HG02623 (cell line): ENCODE results near the gene OBSCN.

Experiments
- ATAC-seq: cut with Tn5 transposase; IDR thresholded peaks from one replicate; pipeline ENCODE4 v1.9.1; 2021; ENCODE audit warnings: moderate library complexity; ENCODE audit not compliant: unreplicated experiment

OBSCN gene

DNA sequence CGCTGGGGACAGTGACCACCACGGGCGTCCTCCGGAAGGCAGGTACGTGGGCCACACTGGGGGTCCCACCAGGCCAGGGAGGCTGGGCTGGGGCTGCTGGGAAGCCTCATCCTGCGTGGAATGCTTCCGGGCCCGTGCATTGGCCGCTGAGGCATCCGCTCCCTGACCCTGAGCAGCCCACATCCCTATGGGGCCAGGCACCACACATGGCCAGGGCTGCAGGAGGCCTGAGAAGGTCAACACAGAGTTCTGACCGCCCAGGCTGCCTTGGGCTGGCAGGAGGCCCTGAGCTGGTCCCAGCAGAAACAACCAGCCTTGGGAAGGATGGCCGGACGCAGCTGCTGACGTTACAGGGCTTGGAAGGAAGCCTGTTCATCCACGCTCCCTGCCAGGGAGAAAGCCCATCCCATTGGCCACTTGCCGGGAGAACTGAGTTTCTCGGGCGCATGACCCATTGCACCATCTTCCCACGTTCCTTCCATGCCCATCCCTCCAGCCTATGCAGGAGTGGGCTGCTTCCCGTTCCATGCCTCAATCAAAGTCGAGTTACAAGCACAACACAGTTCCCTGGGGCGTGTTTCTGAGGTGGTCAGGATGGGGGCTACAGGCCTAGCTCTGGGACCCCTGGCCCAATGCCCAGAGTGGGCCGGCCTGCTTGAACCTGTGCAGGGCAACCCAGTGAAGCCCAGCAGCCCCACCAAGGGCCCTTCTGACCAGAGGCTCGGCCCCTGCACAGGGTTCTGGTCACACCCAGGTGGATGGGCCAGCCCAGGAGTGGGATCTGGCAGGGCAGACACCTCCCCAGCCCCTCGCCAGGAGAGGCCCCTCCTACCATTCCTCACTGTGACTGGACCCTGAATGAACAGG, 167.1 kb downstream of the OBSCN start:
- ATAC-seq: no peak

DNA sequence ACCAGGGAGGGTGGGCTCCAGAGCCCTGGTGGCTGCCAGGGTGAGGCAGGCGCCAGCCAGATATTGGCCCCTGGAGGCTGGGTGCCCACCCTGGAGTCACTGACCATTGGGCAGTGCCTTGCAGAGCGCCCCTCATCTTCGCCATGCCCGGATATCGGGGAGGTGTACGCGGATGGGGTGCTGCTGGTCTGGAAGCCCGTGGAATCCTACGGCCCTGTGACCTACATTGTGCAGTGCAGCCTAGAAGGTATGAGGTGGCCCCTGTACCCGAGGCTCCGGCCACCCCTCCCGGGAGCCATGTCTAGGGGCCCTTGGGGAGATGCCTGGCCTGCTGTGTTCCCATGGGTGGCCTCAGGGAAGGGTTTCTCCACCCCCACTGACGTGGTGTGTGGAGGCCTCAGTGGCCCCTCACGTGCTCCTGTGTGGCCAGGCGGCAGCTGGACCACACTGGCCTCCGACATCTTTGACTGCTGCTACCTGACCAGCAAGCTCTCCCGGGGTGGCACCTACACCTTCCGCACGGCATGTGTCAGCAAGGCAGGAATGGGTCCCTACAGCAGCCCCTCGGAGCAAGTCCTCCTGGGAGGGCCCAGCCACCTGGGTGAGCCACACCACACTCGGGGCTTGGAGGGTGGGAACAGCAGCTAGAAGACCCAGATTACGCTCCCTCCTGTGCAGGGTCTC, 167.9 kb downstream of the OBSCN start:
- ATAC-seq: no peak

DNA sequence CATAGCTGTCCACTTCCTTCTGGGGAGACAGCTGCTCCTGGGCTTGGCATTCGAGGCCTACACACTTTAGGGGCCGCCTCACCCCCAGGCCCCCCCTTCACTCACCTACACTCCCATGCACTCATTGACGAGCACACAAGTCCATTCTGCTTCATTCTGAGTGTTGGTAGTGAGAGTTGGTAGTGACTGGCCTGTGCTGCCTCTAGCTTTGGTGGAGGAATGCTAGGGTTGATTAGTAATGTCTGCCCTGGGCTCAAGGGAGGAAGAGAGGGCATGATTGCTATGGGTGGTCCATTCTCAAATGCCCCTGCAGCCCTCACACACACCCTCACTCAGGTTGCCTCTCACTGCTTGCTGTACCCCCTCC, 168.4 kb downstream of the OBSCN start:
- ATAC-seq: no peak

DNA sequence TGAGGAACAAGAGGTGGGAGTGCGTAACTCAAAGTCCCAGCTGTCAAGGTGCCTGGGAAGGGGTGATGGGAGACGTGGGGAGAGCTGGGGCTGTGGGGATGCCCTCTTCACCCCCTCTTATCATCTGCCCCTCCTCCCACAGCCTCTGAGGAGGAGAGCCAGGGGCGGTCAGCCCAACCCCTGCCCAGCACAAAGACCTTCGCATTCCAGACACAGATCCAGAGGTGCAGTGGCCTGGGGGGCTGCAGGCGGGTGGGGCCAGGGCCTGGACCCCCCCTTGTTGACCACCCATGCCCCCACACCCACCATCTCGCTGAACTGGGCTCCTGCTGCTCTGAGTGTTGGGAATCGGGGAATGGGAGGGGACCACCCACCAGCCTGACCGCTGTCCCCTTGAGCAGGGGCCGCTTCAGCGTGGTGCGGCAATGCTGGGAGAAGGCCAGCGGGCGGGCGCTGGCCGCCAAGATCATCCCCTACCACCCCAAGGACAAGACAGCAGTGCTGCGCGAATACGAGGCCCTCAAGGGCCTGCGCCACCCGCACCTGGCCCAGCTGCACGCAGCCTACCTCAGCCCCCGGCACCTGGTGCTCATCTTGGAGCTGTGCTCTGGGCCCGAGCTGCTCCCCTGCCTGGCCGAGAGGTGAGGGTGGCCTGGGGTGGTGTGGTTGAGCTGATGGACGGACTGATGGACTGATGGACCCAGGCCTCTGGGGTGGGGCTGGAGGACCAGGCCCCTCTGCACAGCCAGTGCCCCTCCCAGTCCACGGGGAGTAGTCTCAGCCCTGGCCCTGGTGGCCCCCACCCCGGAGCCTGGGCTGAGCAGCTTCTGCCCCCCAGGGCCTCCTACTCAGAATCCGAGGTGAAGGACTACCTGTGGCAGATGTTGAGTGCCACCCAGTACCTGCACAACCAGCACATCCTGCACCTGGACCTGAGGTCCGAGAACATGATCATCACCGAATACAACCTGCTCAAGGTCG, 169.1 kb downstream of the OBSCN start:
- ATAC-seq: no peak

DNA sequence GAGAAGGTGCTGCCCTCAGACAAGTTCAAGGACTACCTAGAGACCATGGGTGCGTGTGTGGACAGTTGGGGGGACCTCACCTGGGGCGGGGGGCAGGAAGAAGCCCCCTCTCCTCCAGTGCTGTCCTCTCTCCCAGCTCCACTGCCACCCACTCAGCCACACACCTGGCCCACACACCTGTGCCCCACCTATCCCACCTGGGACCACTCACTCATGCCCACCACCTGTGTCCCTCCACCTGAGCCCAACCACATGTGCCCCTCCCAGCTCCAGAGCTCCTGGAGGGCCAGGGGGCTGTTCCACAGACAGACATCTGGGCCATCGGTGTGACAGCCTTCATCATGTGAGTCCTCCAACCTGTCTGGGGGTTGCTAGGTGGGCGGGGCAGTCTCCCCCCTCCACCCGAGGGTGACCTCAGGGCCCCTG, 169.8 kb downstream of the OBSCN start:
- ATAC-seq: no peak

DNA sequence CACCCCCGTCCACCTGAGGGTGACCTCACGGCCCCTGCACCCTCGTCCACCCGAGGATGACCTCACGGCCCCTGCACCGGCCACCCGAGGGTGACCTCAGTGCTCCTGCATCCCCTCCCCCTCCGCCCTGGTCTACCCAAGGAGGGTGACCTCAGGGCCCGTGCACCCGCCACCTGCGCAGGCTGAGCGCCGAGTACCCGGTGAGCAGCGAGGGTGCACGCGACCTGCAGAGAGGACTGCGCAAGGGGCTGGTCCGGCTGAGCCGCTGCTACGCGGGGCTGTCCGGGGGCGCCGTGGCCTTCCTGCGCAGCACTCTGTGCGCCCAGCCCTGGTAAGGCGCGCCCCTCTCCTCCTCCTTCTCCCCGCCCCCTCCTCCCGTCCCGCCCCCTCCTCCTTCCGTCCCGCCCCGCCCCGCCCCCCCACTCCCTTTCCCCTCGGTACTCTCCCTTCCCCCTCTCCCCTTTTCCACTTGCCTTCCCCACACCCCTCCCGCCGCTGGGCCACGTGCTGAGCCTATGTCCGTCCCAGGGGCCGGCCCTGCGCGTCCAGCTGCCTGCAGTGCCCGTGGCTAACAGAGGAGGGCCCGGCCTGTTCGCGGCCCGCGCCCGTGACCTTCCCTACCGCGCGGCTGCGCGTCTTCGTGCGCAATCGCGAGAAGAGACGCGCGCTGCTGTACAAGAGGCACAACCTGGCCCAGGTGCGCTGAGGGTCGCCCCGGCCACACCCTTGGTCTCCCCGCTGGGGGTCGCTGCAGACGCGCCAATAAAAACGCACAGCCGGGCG, 170.4 kb downstream of the OBSCN start:
- no peak for ATAC-seq

DNA sequence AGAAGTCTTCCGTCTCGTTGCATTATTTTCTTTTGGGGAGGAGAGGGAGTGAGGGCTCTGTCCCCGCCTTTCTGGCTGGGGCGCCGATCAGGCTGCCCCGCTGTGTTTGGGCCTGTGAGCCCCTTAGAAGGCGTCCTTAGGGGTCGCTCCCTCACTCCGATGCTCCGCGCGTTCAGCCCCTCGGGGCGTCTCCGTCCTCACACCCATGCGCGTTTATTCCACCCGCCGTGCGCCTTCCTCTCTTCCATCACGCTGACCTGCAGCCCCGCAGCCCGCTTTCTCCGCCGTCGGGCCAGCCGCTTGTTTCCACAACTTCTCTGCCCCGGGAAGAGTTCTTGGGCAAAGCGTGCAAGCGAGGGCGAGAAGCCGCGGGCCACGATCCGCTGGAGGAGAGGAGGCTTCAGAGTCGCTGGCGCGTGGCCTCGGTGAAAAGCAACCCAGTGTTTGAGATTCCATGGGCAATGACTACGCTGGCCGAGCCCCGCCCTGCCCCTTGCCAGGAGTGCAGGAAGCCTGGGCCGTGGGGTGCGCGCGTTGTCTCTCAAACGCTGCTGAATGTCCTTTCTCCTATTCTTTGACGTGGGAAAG, 171.1 kb downstream of the OBSCN start:
- no peak for ATAC-seq

DNA sequence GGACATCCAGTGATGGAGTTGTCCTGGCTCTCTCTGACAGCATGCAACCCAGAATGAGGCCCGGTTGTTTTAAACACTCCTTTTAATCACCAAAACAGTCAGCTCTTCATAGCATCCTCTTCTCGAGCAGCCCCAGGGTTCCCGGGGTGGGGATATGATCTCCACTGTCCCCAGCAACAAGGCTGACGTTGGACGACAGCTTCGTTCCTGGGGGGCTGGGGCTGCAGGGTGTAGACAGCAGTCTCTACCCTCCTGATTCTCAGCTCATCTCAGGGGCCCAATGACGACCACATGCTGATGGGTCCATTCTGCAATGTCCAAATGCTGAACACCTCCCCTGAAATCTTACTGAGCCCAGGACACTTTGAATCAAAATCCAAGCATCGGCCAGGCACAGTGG, 171.8 kb downstream of the OBSCN start:
- no peak for ATAC-seq

DNA sequence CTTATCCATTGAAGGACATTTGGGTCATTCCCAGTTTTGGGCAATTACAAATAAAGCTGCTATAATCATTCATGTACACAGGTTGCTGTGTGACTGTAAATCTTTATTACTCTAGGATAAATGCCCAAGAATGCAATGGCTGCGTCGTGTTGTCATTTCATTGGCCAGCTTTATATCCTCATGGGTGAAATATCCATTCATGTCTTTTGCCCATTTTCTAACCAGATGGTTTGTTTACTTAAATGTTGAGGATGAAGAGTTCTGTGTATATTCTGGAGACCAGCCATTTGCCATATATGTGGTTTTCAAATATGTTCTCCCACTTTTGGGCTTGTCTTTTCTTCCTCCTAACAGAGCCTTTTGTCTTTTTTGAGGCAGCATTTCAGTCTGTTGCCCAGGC, 173.5 kb downstream of the OBSCN start:
- no peak for ATAC-seq

DNA sequence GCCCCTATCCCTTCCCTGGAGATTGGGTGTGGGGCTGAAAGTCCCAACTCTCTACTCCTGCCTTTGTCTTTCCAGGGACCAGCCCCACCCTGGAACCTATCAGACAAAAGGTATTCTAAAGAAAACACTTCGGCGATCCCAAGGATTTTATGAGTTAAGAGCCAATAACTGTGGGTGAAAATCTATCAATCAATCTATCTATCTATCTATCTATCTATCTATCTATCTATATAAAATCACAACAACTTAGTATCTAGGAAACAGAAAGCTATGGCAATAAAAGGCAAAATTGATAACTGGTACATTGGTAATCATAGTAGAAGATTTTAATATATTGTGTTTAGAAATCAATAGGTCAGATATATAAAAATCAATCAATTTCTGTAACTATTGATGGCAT, 175.9 kb downstream of the OBSCN start:
- ATAC-seq: no peak

DNA sequence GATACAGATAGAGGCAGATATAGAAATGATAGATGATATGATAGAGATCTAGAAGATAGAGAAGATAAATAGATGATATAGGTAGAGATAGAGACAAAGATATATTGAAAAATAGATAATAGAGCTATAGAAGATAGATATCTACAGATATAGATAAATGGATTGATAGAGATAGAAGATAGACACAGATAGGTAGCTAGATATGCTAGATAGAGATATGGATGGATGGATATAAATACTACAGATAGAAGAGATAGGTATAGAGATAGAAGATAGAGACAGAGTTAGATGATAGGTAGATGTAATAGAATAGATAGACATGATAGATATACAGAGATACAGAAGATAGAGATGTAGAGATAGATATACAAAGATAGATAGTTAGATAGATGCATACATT, 177.4 kb downstream of the OBSCN start:
- no peak for ATAC-seq

DNA sequence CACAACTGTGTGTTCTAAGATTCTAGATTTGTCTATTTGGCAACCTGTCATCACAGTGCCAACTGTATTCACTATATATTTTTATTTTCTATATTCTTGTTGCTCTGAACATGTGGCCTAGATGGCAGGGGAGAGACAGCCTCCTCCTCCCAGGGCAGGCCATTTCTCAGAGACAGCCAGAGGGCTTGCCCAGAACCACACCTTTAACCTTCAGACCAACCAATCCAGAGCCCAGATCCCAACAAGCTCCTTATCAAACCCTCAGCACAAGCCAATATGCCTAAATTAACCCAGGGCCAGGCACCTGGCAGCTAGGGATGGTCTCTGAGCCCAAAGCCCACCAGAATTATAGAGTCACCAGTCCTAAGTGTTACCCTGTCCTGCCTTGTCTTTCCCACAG, 179.5 kb downstream of the OBSCN start:
- ATAC-seq: no peak

DNA sequence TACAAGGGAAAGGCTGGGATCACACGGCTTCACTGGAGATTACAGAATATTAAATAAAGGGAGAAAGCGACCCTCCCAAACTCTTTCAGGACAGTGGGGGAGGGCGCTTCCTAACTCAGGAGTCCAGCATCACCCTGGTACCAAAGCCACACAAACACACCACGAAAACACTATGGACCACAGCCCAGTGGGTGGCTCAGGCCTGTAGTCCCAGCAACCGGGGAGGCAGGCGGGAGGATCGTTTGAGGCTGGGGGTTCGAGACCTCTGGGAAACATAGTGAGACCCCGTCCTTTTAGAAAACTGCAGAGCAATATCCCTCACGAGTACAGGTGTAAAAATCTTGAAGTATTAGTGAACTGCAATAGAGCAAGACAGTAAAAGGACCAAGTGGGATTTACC, 182.8 kb downstream of the OBSCN start:
- no peak for ATAC-seq

DNA sequence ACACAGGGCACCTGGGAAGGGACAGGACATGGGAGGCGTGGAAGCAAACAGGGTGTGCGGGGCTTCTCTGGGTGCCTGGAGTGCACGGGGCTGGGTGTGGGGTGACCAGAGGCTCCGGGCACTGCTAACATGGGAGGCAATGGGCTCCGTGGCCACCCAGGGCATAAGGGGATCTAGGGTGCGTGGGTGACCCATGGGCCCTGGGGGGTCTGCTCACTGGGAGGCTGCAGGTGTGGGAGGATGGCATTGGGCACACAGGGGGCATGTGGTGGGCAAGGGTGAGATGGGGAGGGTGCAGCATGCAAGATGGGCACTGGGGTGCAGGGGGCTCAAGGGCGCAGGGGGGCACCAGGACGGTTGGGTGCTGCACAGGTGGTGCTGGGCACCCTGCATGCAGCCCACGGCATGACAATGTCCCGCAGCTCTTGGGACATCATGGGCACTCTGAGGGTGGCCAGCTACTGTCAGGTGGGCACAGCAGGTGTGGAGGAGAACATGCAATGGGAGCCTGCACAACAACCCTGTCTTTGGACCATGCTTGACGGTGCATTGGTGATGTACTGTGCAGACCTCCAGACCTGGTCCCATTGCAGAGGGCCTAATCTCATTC, 183.7 kb downstream of the OBSCN start:
- no peak for ATAC-seq

DNA sequence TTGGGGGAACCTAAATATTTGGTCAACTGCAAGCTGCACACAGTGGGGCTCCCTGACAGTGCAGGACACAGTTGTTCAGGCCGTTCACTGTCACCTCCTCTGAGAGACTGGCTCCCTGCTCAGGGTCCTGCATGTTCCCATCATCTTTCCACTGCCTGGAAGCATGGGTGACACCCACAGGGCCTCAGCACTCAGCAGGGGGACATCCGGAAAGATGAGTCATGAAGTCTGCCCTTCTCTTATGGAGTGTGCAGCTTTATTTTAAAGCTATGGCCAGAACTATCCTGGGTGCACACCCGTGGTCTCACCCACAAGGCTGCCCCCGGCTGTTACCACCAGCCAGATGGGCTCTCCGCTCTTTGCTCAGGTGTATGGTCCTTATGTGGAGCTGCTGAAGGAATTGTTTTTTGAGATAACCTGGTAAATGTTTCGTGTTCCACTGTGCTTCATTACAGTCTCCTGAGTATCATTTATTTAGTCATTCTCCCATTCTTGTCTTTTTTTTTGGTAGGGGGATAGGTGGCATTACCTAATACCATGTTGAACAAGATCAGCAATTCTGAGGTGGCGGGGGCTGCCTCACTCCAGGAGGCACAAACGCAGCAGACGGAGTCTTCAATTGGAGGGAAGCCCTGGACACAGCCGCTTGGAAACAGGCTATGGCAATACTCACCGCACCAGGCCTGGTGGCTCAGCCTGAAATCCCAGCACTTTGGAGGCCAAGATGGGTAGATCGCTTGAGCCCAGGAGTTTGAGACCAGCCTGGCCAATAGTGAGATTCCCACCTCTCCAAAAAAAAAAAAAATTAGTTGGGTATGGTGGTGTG, 184.5 kb downstream of the OBSCN start:
- no peak for ATAC-seq

DNA sequence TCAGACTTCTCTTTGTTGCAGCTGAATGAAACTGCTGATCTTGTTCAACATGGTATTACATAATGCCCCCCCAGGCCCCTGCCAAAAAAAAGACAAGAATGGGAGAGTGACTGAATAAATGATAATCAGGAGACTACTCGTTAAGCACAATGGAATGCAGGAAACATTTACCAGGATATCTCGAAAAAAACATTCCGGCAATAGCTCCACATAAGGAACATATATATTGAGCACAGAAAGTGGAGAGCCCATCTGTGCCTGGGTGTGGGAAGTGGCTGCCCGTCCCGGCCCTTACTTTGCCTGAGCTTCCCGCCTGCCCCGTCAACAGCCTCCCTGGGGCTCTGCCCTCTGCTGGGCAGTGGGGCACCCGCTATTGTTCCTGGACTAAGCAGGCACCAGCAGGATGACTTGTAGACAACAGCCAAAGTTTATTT, 185.4 kb downstream of the OBSCN start:
- no peak for ATAC-seq

DNA sequence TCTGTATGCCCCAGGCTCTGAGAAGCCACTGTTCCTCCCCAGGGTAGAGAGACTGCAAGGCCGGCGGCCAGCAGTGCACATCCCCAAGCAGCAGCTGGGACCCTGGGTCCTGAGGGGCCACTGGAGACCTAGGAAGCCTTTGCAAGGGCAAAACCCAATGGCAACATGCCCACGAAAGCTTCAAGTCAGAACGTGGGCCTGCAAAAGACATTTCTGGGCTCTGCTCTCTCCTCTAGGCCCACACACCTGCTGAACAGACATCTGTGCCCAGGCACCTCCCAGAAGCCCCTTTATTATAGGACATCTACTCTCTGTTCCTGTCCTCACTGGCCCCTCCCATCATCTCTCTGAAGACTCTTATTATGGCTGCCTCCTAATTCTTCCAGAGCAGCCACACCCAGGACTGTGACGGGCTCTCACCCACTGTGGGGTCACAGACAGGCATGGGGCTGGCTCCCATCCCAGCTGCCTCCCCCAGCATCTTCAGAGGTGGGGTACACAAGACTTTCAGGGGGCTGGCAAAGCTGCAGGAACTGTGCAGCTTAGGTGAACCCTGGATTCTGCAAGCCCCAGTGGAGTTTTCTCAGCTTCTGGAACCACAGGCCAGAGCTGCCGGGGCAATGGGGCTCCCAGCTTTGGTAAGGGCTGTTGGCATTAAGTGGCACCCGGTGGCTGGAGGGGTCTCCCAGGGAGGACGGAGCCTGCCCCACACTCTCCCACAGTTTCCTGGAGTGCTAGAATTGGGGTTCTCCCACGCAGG, 186.1 kb downstream of the OBSCN start:
- ATAC-seq: no peak
